Stomach (tissue), 4 donors: ENCODE results near the gene KHNYN.
A peak's percentile ranks its signal among the peaks of the same experiment; 100 is the strongest.

ENCODE experiments used
- CTCF ChIP-seq, 7 experiments: fragments of 450-650 bp in 4 of 7; fragments of 200-600 bp in 3 of 7; sonication (generic) in 3 of 7; IDR thresholded peaks; one replicate each; pipeline ENCODE4 v1.5.1; 2016 to 2019; ENCODE audit warnings: antibody characterized with exemption in 7 of 7, control low read depth in 2 of 7, mild to moderate bottlenecking in 1 of 7
- EP300 ChIP-seq: sonication (generic); formaldehyde crosslinking; IDR thresholded peaks from one replicate; pipeline ENCODE4 v1.6.1; 2017; ENCODE audit warnings: antibody characterized with exemption
- POLR2AphosphoS5 ChIP-seq, 3 donors: sonication (generic); formaldehyde crosslinking; IDR thresholded peaks; one replicate each; pipeline ENCODE4 v1.6.1; 2016; ENCODE audit warnings: antibody characterized with exemption in 3 of 3

- TF ChIP-seq POLR2AphosphoS5 (IDR thresholded peaks at IDR 0.05) = peak in 1 of 3 donors; percentile 3
- no peak for TF ChIP-seq EP300
- TF ChIP-seq CTCF (IDR thresholded peaks at IDR 0.05) = no peak
Observed at GRCh38 chr14:24439830-24440605, 10.3 kb downstream of the KHNYN start.
